Pericardium fibroblast (primary cell): ENCODE data around the gene MIR17HG. TPM values are rescaled to one million over a fixed set of nuclear protein-coding genes. Genes with fewer than 3 reads are reported as not detected.

Experiments used
- total RNA-seq: library from RNA; depleted of rRNA; stranded (reverse); fragments of >200 nt; gene quantifications from 2 replicates; pipeline ENCODE4 v1.2.3, GENCODE V29; 2015

Gene MIR17HG
- total RNA-seq = 0.94 and 2.2 TPM in 2 replicates

DNA sequence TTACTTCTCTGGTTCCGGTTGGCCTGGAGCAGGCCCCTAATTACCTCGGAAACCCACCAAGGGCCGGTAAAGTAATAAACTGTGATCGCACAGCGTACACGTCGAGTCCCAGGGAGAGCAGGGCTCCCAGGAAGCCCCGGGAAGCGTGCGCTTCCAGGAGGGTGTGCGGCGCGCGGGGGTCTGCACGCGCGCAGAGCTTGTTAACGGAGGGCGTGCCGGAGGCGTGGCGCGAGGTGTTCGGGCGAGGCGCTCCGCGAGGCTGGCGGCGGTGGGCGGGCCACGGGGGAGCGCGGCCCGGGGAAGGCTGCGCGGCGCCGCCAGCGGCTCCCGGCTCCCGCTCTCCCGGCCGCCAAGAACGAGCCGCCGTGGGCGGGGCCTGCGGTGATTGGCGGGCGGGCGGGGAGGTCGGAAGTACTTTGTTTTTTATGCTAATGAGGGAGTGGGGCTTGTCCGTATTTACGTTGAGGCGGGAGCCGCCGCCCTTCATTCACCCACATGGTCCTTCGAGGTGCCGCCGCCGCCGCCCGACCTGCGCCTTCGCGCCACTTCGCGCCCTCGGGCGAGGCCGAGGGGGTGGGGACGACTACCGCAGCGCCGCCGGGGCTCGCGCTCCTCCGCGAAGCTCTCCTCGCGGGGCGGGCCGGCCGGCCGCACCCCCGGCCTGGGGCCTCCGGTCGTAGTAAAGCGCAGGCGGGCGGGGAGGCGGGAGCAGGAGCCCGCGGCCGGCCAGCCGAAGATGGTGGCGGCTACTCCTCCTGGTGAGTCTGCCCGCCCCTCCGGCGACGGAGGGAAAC lies at the start of gene MIR17HG:
Gene MIR17HG (plus strand): TSS at position 486 of the 794 bp plus-strand sequence.

GRCh38 chr13:91398413-91399188 lies 51.1 kb downstream of the MIR17HG start, which contains the start of gene GPC5:
Gene GPC5 (plus strand): TSS chr13:91398621.

Other genes starting within 250 kb of the MIR17HG start
- 0.09 TPM in 1 of 2 replicates, not detected in the other for gene GPC5, start 50.9 kb downstream of the MIR17HG start, total RNA-seq